Liver (tissue), 9 donors: Measurements from ENCODE around the gene FOXO3. TPM values are rescaled to one million over a fixed set of nuclear protein-coding genes. Genes with fewer than 3 reads are reported as not detected.

ENCODE experiments used
- DNase-seq: peaks from one replicate; pipeline ENCODE4 v3.0.0-alpha.2; 2017; ENCODE audit warnings: low spot score
- H3K27ac ChIP-seq, 2 donors: one replicate each; pipeline ENCODE4 v1.7.0; 2013; ENCODE audit warnings: inconsistent platforms in 2 of 2, low read length in 2 of 2, control low read depth in 1 of 2, low read depth in 1 of 2, mild to moderate bottlenecking in 1 of 2
- H3K27me3 ChIP-seq, 4 donors: one replicate each; pipeline versions ENCODE4 v1.6.1 to v1.7.0; 2013; ENCODE audit warnings: low read length in 3 of 4, inconsistent platforms in 1 of 4, mild to moderate bottlenecking in 1 of 4, moderate library complexity in 1 of 4; ENCODE audit not compliant: control insufficient read depth in 4 of 4, insufficient read depth in 4 of 4
- H3K36me3 ChIP-seq, 4 donors: one replicate each; pipeline versions ENCODE4 v1.6.1 to v1.7.0; 2013; ENCODE audit warnings: low read length in 3 of 4, mild to moderate bottlenecking in 3 of 4, low read depth in 1 of 4, moderate library complexity in 1 of 4; ENCODE audit not compliant: control insufficient read depth in 4 of 4, insufficient read depth in 3 of 4
- H3K4me1 ChIP-seq, 4 donors: one replicate each; pipeline versions ENCODE4 v1.6.1 to v1.7.0; 2013; ENCODE audit warnings: low read length in 3 of 4, mild to moderate bottlenecking in 3 of 4, moderate library complexity in 1 of 4; ENCODE audit not compliant: control insufficient read depth in 4 of 4, insufficient read depth in 4 of 4
- H3K4me3 ChIP-seq, 3 donors: one replicate each; pipeline versions ENCODE4 v1.6.1 to v1.7.0; 2013; ENCODE audit warnings: low read length in 3 of 3, control low read depth in 1 of 3, low read depth in 1 of 3, mild to moderate bottlenecking in 1 of 3
- H3K9ac ChIP-seq, 2 donors: one replicate each; pipeline ENCODE4 v1.7.0; 2013; ENCODE audit warnings: low read length in 2 of 2, mild to moderate bottlenecking in 2 of 2, moderate library complexity in 2 of 2, control low read depth in 1 of 2, low read depth in 1 of 2
- H3K9me3 ChIP-seq, 4 donors: one replicate each; pipeline versions ENCODE4 v1.6.1 to v1.7.0; 2013; ENCODE audit warnings: low read length in 3 of 4; ENCODE audit not compliant: control insufficient read depth in 4 of 4
- ATF3 ChIP-seq: IDR thresholded peaks from 2 replicates; pipeline ENCODE4 v1.6.1; 2016; ENCODE audit warnings: antibody characterized with exemption
- CTCF ChIP-seq: fragments of 150-350 bp; IDR thresholded peaks from 2 replicates; pipeline ENCODE4 v1.5.1; 2017; ENCODE audit warnings: improper control_type of control experiment, low read depth, low read length; ENCODE audit not compliant: missing input control
- EGR1 ChIP-seq, 2 donors: IDR thresholded peaks; 2 replicates each; pipeline ENCODE4 v1.6.1; 2016 to 2018; ENCODE audit warnings: antibody characterized with exemption in 2 of 2, low read depth in 2 of 2
- FOXA2 ChIP-seq: IDR thresholded peaks from 2 replicates; pipeline ENCODE4 v1.6.1; 2016; ENCODE audit warnings: antibody characterized with exemption
- GABPA ChIP-seq, 2 donors: IDR thresholded peaks in 1 of 2; conservative IDR thresholded peaks in 1 of 2; 2 replicates each; pipeline ENCODE4 v1.6.1; 2016; ENCODE audit warnings: antibody characterized with exemption in 2 of 2, mild to moderate bottlenecking in 1 of 2, moderate library complexity in 1 of 2
- HNF4A ChIP-seq, 2 donors: conservative IDR thresholded peaks; 2 replicates each; pipeline ENCODE4 v1.6.1; 2016; ENCODE audit warnings: antibody characterized with exemption in 2 of 2, mild to moderate bottlenecking in 2 of 2
- HNF4G ChIP-seq: IDR thresholded peaks from 2 replicates; pipeline ENCODE4 v1.6.1; 2016; ENCODE audit warnings: antibody characterized with exemption
- JUND ChIP-seq, 2 donors: IDR thresholded peaks; 2 replicates each; pipeline ENCODE4 v1.6.1; 2016; ENCODE audit warnings: antibody characterized with exemption in 2 of 2
- NR2F2 ChIP-seq: IDR thresholded peaks from 2 replicates; pipeline ENCODE4 v1.6.1; 2016; ENCODE audit warnings: antibody characterized with exemption
- REST ChIP-seq: IDR thresholded peaks from 2 replicates; pipeline ENCODE4 v1.6.1; 2016; ENCODE audit warnings: antibody characterized with exemption, mild to moderate bottlenecking
- RXRA ChIP-seq, 2 donors: IDR thresholded peaks; 2 replicates each; pipeline ENCODE4 v1.6.1; 2017 to 2018; ENCODE audit warnings: antibody characterized with exemption in 2 of 2, mild to moderate bottlenecking in 1 of 2
- SP1 ChIP-seq: IDR thresholded peaks from 2 replicates; pipeline ENCODE4 v1.6.1; 2018; ENCODE audit warnings: antibody characterized with exemption, mild to moderate bottlenecking
- TAF1 ChIP-seq: conservative IDR thresholded peaks from 2 replicates; pipeline ENCODE4 v1.6.1; 2016; ENCODE audit warnings: antibody characterized with exemption, mild to moderate bottlenecking
- YY1 ChIP-seq: IDR thresholded peaks from 2 replicates; pipeline ENCODE4 v1.6.1; 2016; ENCODE audit warnings: antibody characterized with exemption, mild to moderate bottlenecking
- ZBTB33 ChIP-seq: IDR thresholded peaks from 2 replicates; pipeline ENCODE4 v1.6.1; 2016; ENCODE audit warnings: antibody characterized with exemption
- WGBS: extraction: QIAGEN DNeasy Blood & Tissue Kit; methylation state at CpG from one replicate; pipeline ENCODE4 v1.1.7; 2013; 5-methylcytosine and 5-hydroxymethylcytosine counted together
- polyA plus RNA-seq, 2 donors: library from polyadenylated mRNA; stranded (reverse) in 1 of 2; unstranded in 1 of 2; fragments of 200-250 nt in 1 of 2; fragments of >200 nt in 1 of 2; fragmentation: Nextera tagmentation in 1 of 2; extraction: Ambion mirVana in 1 of 2; gene quantifications; one replicate each; pipeline versions ENCODE4 v1.2.1 to v1.2.3, GENCODE V29; 2013 to 2015
- total RNA-seq, 2 donors: library from RNA; depleted of rRNA; stranded (reverse); fragments of >200 nt; gene quantifications; one replicate each; pipeline ENCODE4 v1.2.3, GENCODE V29; 2014
- donor health status: healthy.
- donor health status: healthy.
- donor health status: healthy.
- donor health status: healthy.
- donor health status: healthy.

The FOXO3 gene
- total and polyA plus RNA-seq, 4 donors = 6.0 to 72.2 (median 17.3) TPM

GRCh38 chr6:108604156-108604555, 43.4 kb downstream of the FOXO3 start:
- Histone ChIP-seq H3K27ac (no peak overlapping the region), H3K36me3 (no peaks in the 10 kb centered on the region), H3K9ac (no peak overlapping the region), H3K9me3 (no peaks in the 10 kb centered on the region), H3K27me3 (no peaks in the 10 kb centered on the region), H3K4me1 (peaks cover 5 to 15% (median 14%) of the 10 kb centered on the region in 4 donors), H3K4me3 (no peak overlapping the region)
- no peak for DNase-seq
- TF ChIP-seq ATF3 (no peak), TAF1 (no peak), SP1 (no peak), NR2F2 (no peak)
- 89% methylated on average over 5 of the region's 5 CpGs for WGBS

GRCh38 chr6:108606250-108606690, 45.6 kb downstream of the FOXO3 start:
- H3K9ac ChIP-seq = no peak overlapping the region
- H3K36me3 ChIP-seq = no peaks in the 10 kb centered on the region
- H3K27ac ChIP-seq = no peak overlapping the region
- H3K27me3 ChIP-seq = no peaks in the 10 kb centered on the region
- WGBS = 78% methylated on average over 3 of the region's 3 CpGs
- H3K4me1 ChIP-seq = peaks cover 6 to 22% (median 14%) of the 10 kb centered on the region in 4 donors
- TF ChIP-seq ZBTB33 = no peak
- TF ChIP-seq CTCF = no peak
- no peak for TF ChIP-seq HNF4A (conservative IDR thresholded peaks at IDR 0.05)
- no peak for TF ChIP-seq RXRA (IDR thresholded peaks at IDR 0.05)
- TF ChIP-seq EGR1 (IDR thresholded peaks at IDR 0.05; ENCODE audit: low read depth in 2 of 2) = no peak
- no peak for TF ChIP-seq SP1
- no peak for TF ChIP-seq YY1
- TF ChIP-seq GABPA (IDR thresholded peaks at IDR 0.05 in 1 of 2, conservative IDR thresholded peaks at IDR 0.05 in 1 of 2) = no peak
- TF ChIP-seq HNF4G = no peak
- no peak for TF ChIP-seq FOXA2
- TF ChIP-seq REST = no peak
- TF ChIP-seq JUND (IDR thresholded peaks at IDR 0.05) = no peak
- no peak overlapping the region for H3K4me3 ChIP-seq
- no peak for DNase-seq
- no peaks in the 10 kb centered on the region for H3K9me3 ChIP-seq
